Stimulated activated CD4-positive, alpha-beta T cell treated with anti-CD3 and anti-CD28 coated beads, Interleukin-15, amount 100 ng/mL, for 24 hours (primary cell): ENCODE data around the gene CTBP2.

Source experiments
- DNase-seq: peaks from one replicate; pipeline ENCODE4 v3.0.0-alpha.2; 2020

Gene CTBP2

DNA sequence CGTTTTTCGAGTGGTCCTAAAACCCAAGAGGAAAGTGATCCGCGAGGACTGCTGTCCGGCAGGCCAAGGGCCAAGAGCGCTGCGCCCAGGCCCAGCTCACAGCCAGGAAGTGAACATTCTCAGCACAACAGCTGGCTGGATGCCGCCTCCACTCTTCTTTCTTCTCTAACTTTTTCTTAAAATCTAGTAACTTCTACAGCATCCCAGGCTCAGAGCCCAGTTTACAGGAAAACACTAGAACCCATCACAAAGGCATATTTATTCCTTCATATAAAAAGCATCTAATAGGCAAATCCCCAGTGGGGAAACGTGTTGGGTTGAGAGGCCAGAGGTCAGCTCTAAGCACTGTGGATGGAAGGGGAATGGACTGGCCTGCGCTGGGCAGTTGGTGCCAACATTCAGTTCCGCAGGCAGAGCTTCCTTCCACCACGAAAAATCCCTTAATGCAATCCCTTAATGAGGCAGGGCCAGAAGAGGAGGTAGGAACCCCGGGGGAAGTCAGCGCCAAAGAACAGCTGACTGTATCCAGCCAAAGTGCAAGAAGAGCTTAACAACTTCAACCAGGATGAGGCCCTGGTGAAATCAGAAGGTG, 143.7 kb downstream of the CTBP2 start:
- DNase-seq: no peak

DNA sequence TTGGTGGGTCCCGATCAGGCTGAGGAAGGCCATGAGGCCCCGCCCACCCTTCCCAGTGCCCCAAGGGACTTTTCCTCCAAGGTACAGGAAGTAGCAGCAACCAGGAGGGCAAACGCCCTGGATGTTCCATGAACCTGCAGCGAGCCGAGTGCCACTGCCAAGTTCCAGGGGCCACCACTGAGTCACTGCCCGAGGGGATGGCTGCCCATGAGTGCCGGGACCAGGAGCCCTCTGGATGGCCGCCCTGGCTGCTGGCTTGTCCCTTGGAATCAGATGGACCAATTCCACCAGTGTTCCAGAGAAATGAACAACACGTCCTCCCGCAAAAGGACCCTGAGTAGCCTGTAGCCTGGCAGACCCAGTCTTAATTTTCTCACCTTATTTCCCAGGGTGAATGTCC, 144.2 kb downstream of the CTBP2 start:
- no peak for DNase-seq

DNA sequence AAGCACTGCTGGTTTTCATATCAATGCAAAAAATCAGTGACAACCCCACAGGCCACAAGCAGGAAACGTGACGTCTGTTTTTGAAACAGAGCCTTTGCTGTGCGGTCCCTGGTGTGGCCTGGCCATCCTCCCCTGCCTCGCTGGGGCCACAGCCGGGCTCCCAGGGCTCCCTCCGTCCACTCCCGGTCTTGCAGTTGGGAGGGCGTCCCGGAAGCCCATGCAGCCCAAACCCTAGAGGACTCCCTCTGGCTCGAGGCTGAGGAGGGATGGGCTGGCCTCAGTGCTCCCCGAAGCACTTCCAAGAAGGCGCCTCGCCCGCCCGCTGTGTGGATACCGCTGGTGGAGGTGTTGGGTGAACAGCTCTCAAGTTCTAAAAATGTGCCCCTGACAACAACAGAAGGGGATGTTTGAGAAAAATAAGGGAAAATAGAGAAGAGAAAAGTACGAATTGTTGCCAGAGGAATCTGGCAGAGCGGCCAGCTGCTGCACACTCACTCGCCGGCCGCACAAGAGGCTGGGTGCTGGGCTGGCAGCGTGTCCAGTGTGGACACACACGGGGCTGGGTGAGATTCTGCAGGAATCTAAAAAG, 144.9 kb downstream of the CTBP2 start:
- DNase-seq: no peak

DNA sequence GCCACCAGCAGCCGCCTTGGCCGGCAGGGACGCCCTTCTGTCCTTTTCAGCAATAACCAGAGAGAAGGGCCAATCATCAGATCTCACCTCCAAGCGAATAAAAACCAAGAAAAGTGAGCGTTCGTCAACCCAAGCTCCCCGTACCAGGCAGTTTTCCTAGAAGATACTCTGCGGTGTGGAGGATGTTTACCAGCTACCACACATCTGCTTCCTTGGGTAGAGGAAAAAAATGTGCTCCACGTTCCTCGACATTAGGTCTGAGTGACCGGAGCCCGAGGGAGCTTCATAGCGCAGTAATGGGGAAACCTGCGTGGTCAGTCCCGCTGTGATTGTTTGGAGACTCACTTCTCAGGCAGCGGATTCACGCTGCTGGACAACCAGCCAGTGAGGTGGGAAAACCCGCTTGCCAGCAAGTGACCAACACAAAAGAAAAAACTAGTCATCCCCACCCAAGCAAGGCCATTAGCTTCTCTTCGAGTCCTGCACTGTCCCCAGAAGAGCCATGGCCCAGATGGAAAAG, 145.5 kb downstream of the CTBP2 start:
- no peak for DNase-seq

DNA sequence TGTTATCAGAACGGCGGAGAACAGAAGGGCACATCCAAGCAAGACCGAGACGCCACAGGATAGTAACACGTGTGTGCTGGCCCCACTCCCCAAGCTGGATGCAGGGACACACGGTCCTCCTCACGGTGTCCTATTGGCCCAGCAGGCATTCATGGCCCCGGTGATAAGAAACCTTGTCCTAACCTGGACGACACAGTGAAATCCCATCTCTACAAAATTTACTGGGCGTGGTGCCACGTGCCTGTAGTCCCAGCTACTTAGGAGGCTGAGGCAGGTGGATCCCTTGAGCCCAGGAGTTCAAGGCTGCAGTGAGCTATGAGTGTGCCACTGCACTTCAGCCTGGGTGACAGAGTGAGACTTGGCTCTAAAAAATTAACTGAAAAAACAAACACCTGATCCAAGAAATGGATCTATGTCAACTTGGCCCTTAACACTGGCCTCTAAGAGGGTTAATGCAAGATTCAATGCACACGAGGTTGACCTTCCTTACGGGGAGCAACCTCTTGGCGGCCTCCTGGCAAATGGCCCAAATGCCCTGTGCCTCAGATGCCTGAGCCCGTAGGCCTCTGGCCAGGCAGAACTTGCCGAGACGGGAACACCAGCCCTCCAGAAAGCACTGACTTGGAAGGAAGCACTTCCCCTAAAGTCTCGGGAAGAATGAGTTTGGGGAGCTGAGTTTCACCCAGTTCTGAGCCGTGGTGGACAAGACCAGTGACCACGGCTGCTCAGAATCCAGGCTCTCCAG, 146.1 kb downstream of the CTBP2 start:
- no peak for DNase-seq

DNA sequence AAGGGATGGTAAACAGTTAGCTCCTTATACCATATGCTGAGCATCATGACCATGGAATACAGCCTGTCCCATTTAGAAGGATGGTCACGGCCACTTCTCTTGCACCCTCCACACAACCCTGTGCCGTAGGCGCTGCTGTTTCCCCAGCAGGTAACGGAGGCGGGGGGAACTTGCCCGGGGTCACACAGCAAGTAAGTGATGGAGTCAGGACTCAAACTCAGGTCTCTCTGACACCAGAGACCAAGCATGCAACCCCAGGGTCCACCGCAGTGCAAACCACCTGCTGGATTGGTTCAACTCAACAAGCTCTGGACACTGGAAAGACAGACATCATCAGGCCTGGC, 146.9 kb downstream of the CTBP2 start:
- no peak for DNase-seq

DNA sequence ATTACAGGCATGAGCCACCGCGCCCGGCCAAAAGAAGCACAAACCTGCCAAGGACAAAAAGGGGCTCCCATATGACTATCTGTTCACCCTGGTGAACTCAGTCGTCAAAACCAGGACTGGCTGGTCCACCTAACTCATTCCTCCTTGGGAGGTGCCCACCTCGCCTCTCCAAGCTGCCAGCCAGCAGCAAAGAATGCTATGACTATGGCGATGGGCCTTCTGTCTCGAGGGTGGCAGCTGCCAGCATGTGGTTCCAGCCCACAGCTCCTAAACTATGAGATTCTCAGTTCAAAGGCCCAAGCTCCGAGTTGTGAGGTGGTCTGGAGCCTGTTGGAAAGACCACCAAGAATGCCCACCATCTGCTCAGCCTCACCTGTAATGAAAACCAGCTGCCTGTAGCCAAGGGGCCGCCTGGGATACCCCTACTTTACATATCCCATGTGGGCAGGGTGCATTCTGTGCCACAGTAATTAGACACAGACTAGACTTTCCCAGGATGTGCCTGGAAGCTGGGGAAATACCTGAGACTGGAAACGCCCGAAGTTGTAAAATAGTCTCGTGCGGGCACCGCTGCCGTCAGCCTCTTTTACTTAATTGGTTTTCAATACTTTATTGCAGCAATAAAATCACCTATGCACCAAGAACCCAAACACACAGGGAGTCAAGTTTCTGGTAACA, 147.4 kb downstream of the CTBP2 start:
- no peak for DNase-seq

DNA sequence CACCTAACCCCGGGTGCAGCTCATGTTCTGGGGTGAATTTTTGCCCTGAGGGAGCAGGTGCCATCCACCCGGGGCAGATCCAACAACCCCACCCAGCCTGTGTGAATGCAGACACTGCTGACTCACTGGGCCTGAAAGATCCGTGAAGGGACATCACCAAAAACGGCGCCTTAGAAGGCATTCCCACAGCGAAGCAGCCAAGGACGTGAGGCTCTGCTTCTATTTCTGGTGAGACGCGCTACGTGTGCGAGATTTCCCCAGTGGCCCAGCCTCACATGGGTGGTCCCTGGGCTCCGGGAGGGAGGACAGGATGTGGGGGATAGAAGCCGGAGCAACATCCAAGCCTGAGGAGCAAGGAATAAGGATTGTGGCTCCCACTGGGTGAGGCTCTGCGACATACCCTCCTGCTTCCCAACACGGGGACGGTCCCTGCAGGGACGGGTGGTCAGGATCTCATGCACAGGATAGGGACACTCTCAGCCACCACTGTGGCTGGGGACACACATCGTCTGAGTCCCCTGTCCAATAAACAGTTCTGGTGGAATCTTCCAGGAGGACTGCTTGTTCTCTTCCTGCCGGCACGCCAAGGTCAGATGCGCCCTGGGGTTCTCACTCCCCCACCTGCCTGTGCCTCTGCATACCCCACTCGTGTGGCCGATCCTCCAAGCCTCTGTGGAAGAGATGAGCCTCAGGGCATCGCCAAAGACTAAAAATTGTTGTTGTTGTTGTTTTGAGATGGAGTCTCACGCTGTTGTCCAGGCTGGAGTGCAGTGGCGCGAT, 148.2 kb downstream of the CTBP2 start:
- no peak for DNase-seq

DNA sequence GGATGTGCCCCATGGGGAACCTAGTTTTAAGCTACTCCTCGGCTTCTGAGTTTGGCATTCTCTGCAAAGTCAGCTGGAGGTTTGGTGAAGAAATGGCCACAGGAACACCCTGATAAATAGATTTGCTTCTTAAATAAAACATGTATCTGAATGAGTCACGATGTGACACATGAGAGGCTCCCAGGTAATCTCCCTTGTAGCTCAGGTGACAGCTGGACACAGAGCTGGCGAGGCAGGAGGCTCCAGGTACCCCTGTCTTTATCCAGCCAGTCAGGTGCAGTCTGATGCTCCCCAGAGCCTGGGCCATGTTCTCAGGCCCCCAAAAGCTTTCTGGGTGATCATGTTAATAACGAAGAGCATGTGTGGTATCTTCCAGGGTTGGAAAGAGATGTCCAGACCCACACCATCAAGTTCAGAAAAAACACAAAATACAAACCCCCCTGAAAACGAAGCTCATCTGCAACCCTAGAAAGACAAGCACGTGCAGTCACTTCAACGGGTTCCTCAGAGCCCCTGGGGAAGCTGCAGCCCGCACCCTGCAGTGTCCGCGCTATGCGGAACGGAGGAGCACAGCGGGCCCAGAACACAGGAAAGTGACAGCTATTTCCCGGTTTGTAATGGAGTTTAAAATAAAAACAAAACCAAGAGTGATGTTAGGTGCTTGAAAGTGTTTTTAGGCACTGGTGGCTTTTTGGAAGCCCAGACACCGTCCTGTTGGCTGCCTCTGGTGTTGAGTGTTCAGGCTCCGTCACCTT, 149.0 kb downstream of the CTBP2 start:
- DNase-seq: no peak

DNA sequence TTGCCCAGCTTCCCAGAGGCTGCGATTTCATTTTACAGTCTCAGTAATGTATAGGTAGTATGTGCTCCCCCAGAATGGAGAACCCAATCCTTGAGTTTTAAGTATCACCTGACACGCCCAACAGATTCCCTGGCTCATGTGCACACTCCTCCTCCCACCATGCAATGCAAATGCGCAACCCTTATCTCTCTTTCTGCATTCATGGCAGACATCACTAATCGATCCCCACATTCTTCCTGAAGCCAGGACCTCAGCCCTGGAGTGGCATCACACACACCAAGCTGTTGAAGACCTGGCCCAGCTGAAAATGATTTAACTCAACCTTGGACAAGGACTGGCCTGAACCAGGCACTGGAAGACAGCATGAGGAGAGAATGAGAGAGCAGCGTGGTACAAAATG, 150.0 kb downstream of the CTBP2 start:
- no peak for DNase-seq

DNA sequence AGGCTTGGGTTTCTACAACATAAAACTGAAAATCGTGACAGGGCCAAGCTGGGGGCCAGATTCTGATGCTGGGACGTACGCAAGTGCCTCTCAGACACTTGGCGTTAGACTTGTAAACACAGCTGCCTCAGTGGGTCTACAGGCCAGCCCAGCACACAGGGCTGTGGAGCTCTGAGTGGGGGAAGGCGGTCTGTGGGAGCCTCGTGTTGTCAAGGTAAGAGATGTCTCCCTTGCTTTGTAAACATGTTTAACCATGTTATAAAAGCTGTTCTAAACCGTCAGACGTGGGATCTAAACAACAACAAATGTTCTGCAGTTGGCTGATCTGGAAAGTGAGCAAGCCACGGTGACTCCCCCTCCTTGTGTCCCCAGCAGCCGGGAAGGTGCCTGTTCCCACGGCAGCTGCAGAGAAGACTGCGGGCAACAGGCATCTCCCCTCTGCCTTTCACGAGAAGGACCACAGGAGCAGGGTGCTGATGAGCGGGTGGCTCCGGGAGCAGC, 150.7 kb downstream of the CTBP2 start:
- no peak for DNase-seq

DNA sequence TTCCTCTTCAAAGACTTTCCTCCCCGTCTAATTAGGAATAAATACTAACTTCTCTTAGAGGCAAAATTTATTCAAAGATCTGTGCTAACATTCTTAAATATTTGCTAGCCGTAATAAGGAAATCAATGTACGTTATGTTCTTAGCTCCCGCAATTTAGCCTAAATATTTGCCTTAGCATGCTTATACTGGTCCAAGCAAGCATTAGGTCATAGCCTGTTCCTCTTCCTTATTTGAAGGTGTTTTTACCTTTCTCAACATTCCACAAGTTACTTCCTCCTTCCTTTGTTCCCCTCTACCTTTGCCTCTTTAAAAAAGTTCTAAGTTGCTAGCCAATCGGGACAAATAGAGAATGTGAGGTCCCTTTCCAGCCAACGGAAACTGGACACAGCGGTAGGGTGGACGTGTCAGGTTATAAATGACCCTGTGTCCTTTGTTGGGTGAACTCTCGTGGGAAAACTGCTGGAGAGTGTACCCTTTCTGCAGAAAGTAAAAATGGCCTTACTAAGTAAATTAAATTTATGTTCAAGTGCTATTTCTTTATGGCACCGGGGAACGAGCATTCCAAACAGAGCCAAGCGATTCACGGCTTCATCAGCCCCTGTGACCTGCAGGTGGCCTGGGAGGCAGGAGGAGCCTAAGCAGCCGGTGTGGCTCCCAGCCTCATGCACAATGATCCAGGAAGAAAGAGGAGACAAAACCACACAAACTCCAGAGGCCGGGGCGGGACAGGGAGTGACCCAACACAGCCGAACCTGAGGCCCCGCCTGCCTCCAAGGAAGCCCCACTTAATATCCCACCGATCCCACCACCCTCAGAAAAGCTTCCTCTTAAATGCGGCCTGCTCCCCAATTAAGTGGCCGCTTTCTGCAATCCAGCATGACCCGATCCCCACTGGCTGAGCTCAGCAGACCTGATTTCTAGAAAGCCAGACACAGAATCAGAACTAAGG, 151.4 kb downstream of the CTBP2 start:
- no peak for DNase-seq

DNA sequence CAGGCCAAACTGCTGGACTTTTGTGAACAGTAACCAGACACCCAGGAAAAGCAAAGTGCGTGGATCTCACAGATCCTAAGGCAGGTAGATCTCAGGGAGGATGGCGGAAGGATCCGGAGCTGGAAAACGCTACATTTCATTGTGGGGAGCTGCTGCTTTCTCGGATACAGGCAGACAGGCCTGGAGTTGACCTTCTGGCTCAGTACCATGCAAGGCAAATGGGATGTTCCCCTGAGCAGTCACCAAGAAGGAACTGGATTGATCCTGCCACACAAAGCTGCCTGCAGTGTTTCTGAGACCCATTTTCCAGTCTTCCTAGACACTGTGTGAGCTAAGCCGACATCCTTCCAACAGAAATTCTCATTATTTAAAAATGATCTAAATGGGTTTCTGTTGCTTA, 152.9 kb downstream of the CTBP2 start:
- DNase-seq: no peak

DNA sequence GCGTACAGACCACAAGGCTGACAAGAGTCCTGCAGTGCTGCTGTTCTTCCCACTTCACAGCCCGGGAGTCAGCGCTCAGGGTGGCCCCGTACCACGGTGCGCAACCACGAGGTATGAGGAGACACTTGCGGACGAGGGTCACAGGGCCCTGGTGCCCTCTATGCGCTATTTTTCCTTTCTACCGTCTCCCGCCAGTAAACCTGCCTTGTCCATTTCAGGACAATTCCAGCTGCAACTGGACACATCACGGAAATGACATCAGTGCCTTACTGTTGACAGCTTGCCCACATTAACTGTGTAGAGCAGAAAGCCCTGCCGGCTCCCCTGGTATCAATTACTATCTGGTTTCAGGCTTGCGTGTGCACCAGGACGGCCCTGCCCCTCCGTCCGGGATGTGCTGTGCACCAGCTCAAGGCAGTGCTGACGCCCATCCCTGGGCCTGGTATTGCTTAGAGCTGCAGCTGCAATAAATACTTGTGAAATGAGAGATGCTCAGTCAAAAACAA, 153.4 kb downstream of the CTBP2 start:
- DNase-seq: no peak

DNA sequence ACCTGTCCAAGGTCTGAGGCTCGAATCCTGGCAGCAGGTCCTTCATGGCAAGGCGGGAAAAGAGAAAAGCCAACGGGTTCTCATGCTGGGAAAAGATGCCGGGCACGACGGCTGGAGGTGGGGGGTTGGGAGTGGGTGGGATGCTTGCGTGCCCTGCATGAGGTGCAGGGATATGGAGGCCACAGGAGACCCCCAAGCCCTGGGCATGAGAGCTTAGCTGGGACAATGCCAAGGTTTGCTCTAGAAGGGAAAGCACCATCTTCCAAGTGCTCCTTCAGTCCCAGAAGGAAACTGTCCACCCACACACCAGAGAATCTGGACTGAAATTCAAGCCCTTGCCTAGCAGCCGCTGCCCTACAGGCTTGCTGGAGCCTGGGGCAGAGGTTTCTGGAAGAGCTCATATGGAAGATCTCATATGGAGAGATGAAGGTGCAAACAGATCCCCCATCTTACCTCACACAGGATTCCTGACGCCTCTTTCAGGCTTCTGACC, 154.1 kb downstream of the CTBP2 start:
- DNase-seq: no peak

DNA sequence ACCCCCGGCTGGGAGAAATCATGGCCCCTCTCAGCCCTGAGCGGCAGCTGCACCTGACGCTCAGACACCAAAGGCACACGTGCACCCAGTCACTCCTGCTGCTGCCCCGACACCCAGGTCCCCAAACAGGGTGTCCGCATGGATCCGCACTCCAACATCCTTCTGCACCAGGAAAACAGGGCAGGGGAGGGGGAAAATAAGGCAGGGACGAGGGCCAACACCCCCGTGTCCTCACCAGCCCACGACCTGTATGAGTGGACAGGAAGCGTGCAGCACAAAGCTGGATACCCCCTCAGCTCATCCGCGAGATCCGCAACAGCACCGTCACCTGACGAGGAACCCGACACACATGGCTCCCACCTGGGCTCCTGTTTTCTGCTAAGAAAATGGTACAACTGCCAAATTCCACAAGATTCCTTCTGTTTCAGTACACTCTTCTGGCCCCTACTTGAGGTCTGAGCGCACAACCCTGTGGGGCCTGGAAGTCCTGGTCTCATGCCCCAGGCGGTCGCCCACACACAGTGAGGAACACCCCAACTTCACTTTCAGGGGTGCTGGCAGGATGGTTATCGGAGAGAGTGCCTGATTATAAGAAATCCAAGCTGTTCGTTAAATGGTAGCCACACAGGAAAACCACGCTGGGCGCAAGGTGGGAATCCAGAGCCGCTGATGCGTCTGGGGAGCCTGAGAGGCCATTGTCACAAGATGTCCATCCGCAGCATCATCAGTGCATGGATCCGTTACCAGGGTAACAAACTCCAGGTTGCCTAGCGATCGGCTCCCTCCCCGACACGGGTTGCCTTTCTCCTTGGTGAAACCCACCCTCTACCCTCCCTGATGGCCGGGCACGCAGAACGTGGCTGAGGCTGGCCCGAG, 154.8 kb downstream of the CTBP2 start:
- DNase-seq: no peak

DNA sequence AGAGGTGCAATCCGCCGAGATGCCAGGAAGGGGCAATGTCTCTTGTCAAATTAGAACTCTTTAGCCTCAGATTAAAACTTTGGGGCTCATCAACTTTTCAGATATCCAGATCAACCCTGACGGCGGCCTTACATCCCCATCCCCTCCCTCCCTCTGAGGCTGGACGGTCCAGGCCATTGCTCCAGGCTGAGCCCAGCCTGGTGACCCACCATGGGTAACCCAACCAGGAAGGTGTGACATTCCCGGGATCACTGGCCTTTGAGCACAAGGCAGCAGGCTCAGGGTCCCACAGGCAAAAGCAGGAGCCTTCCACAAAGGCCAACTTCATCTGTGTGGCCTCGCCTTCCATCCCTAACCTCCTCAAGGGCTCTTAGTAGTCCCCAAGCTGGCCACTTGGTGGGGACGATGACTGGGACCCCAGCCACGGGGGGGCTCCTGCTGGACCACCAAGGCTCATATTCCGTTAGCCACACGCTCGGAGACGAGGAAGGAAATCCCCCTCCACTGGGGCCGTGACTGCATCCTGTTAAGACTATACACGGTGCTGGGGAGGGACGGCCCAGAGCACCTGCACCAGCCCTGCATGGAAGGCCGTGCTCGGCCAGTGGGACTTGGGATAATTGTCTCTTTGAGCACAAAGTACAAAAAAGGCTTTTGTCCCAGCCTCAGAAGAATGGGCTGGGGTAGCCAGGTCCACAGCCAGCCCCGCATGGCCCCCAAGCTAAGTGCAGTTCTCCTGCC, 155.6 kb downstream of the CTBP2 start:
- no peak for DNase-seq

DNA sequence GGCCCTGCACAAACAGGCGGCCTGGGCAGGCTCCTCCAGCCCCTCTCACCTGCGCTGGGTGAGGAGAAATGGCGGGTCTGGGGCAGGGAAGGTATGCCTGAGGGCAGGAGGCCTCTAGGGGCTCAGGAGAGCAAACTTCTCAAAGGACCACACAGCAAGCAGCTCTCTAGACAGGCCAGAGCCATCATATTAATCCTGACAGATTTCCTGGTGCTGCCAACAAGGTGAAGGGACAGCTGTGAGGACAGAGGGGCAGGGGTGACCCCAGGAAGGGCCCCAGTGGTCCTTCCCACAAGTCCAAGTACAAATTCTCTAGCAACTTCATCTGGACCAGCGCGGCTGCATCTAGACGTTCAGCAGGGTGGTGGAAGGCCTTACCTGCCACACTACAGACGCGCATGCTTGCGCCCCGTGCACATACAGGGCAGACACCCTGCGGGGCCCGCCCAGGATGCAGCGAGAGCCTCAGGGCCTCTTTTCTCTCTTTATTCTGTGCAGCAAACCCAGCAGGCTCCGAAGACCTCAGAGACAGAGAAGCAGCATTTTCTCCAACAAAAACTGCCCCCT, 156.4 kb downstream of the CTBP2 start:
- no peak for DNase-seq
